Measurements from ENCODE around the gene PCDHA8. TPM values are rescaled to one million over a fixed set of nuclear protein-coding genes. Genes with fewer than 3 reads are reported as not detected.

Gene PCDHA8
- total RNA-seq, 1 experiment from 2014 or later: not detected

- Histone ChIP-seq H3K27me3 (ENCODE audit: insufficient read depth, low read length) (no peaks in the 10 kb centered on the region), H3K27ac (ENCODE audit: low read depth, low read length) (no peak within 1 kb of the TSS), H4K20me1 (ENCODE audit: insufficient read depth) (no peaks in the 10 kb centered on the region), H3K4me2 (ENCODE audit: low read length) (no peak within 1 kb of the TSS), H3K9ac (ENCODE audit: low read length) (no peak within 1 kb of the TSS), H3K4me1 (ENCODE audit: control insufficient read depth in 1 of 2, insufficient read depth in 2 of 2, low read length in 2 of 2) (no peaks in the 10 kb centered on the region), H3K79me2 (ENCODE audit: insufficient read depth, low read length) (no peaks in the 10 kb centered on the region), H3K9me3 (ENCODE audit: control insufficient read depth in 1 of 2, insufficient read depth in 1 of 2, low read depth in 1 of 2, low read length in 2 of 2) (no peaks in the 10 kb centered on the region), H2AFZ (ENCODE audit: low read depth, low read length, poor library complexity, severe bottlenecking) (no peak within 1 kb of the TSS), H3K9me2 (ENCODE audit: insufficient read depth) (no peaks in the 10 kb centered on the region; the same call in 1 of the 2 replicates), H3K4me3 (replicated peaks in 1 of 2; ENCODE audit: low read depth in 1 of 2, low read length in 2 of 2) (no peak within 1 kb of the TSS), H3K36me3 (ENCODE audit: control insufficient read depth in 1 of 2, insufficient read depth in 2 of 2, low read length in 2 of 2) (no peaks in the 10 kb centered on the region)
- intact Hi-C loops (cut with micrococcal nuclease): no loop called here
- ChIA-PET RAD21 (ENCODE audit: low non-redundant PET in 1 of 2, low total read pairs in 2 of 2, uncharacterized antibody in 2 of 2, unreplicated experiment in 2 of 2) (no interaction called here), CTCF (no interaction called here), POLR2A (no interaction called here)
- no peak for TF ChIP-seq POLR2A (IDR thresholded peaks at IDR 0.05; ENCODE audit: borderline replicate concordance, extremely low read depth, insufficient read depth, insufficient read length)
- TF ChIP-seq ATF3 (IDR thresholded peaks at IDR 0.05): no peak
- TF ChIP-seq EZH2 (IDR thresholded peaks at IDR 0.05): no peak
- no peak for TF ChIP-seq REST (IDR thresholded peaks at IDR 0.05; ENCODE audit: low read depth)
- no TSS peak for BruUV-seq (replicated peaks)
- ATAC-seq (no peak), DNase-seq (ENCODE audit: low read depth, low spot score) (no peak)
These were observed 13.2 kb upstream of the PCDHA8 start, which contains the start of gene PCDHA6 for GRCh38 chr5:140827704-140828361. Gene PCDHA6, plus strand, starts transcription at chr5:140827960. Its CDS starts 132 bp downstream, at chr5:140828092.

- Histone ChIP-seq H3K36me3 (ENCODE audit: control insufficient read depth in 1 of 2, insufficient read depth in 2 of 2, low read length in 2 of 2) (no peaks in the 10 kb centered on the region), H3K27me3 (ENCODE audit: insufficient read depth, low read length) (no peaks in the 10 kb centered on the region), H3K9me3 (ENCODE audit: control insufficient read depth in 1 of 2, insufficient read depth in 1 of 2, low read depth in 1 of 2, low read length in 2 of 2) (no peaks in the 10 kb centered on the region), H3K4me3 (replicated peaks in 1 of 2; ENCODE audit: low read depth in 1 of 2, low read length in 2 of 2) (no peak overlapping the region), H3K4me2 (ENCODE audit: low read length) (no peak overlapping the region), H3K27ac (ENCODE audit: low read depth, low read length) (no peak overlapping the region), H4K20me1 (ENCODE audit: insufficient read depth) (no peaks in the 10 kb centered on the region), H3K9ac (ENCODE audit: low read length) (no peak overlapping the region), H3K4me1 (ENCODE audit: control insufficient read depth in 1 of 2, insufficient read depth in 2 of 2, low read length in 2 of 2) (no peaks in the 10 kb centered on the region), H3K9me2 (ENCODE audit: insufficient read depth) (no peaks in the 10 kb centered on the region; the same call in 1 of the 2 replicates), H3K79me2 (ENCODE audit: insufficient read depth, low read length) (no peaks in the 10 kb centered on the region), H2AFZ (ENCODE audit: low read depth, low read length, poor library complexity, severe bottlenecking) (no peak overlapping the region)
- DNase-seq (ENCODE audit: low read depth, low spot score) (no peak), ATAC-seq (no peak)
- no TSS peak for BruUV-seq (replicated peaks)
- ChIA-PET RAD21 (ENCODE audit: low non-redundant PET in 1 of 2, low total read pairs in 2 of 2, uncharacterized antibody in 2 of 2, unreplicated experiment in 2 of 2) (no interaction called here), CTCF (no interaction called here), POLR2A (no interaction called here)
- TF ChIP-seq EZH2phosphoT487 (IDR thresholded peaks at IDR 0.05; ENCODE audit: borderline replicate concordance): no peak
- TF ChIP-seq ATF3 (IDR thresholded peaks at IDR 0.05): no peak
- no peak for TF ChIP-seq POLR2AphosphoS5 (IDR thresholded peaks at IDR 0.05; ENCODE audit: low read depth, low read length)
- TF ChIP-seq MAX (IDR thresholded peaks at IDR 0.05): no peak
- TF ChIP-seq YY1 (IDR thresholded peaks at IDR 0.05; ENCODE audit: extremely low read depth, insufficient replicate concordance, low read depth, low read length): no peak
- no peak for TF ChIP-seq ZBTB33 (IDR thresholded peaks at IDR 0.05; ENCODE audit: extremely low read depth, insufficient replicate concordance, low read length)
- no peak for TF ChIP-seq CBX3 (IDR thresholded peaks at IDR 0.05; ENCODE audit: low read depth)
- no peak for TF ChIP-seq ZFX (IDR thresholded peaks at IDR 0.05)
- no peak for TF ChIP-seq TCF7L2 (IDR thresholded peaks at IDR 0.05; ENCODE audit: borderline replicate concordance, extremely low read depth, insufficient read depth, insufficient read length)
- no peak for TF ChIP-seq FOSL1 (IDR thresholded peaks at IDR 0.05; ENCODE audit: low read depth)
- no peak for TF ChIP-seq EZH2 (IDR thresholded peaks at IDR 0.05)
- intact Hi-C loops (cut with micrococcal nuclease): no loop called here
These were observed 12.6 kb upstream of the PCDHA8 start for GRCh38 chr5:140828362-140828737.

All from HCT116 (cell line).